Endothelial cell of umbilical vein (primary cell): ENCODE measurements around the gene PROK1. TPM values are rescaled to one million over a fixed set of nuclear protein-coding genes. Genes with fewer than 3 reads are reported as not detected.

ENCODE experiments used
- BruUV-seq: library from RNA; stranded (reverse); fragments of 400-500 nt; replicated peaks from 2 replicates; lab custom pipeline; 2021; lab: Mats Ljungman, UMichigan
- CTCF ChIA-PET: fragments of 300-600, 350-600 bp; sonication (Branson Sonifier 250); formaldehyde crosslinking; loops from one replicate; lab custom pipeline; 2021; ENCODE audit warnings: antibody characterized with exemption, inconsistent platforms; lab: Charles Lee
- POLR2A ChIA-PET: fragments of 300-600, 350-600 bp; sonication (Branson Sonifier 250); formaldehyde crosslinking; loops from one replicate; lab custom pipeline; 2021; ENCODE audit warnings: antibody characterized with exemption, inconsistent platforms; lab: Charles Lee
- DNase-seq: peaks from one replicate; pipeline ENCODE4 v3.0.0-alpha.2; 2011; ENCODE audit warnings: low read depth, low spot score
- FAIRE-seq: peaks from 2 replicates; lab custom pipeline; 2011; peaks lifted over from hg19 to GRCh38; lab: Jason Lieb, UNC
- H2AFZ ChIP-seq: 2 replicates; pipeline ENCODE4 v1.6.0; 2012; ENCODE audit warnings: low read depth, low read length, control low read depth, inconsistent platforms
- H3K27ac ChIP-seq: 2 replicates; pipeline ENCODE4 v1.5.1; 2011; ENCODE audit warnings: low read depth, mild to moderate bottlenecking, control low read depth, low read length, moderate library complexity; ENCODE audit not compliant: insufficient read depth
- H3K27me3 ChIP-seq, 2 experiments: 2 replicates each; pipeline versions ENCODE4 v1.6.0 to v1.6.1; 2011; ENCODE audit warnings: low read length in 2 of 2, mixed read lengths in 1 of 2; ENCODE audit not compliant: control insufficient read depth in 2 of 2, insufficient read depth in 2 of 2
- H3K36me3 ChIP-seq, 2 experiments: 2 replicates in 1 of 2; 3 replicates in 1 of 2; pipeline ENCODE4 v1.5.1; 2011; ENCODE audit warnings: low read length in 2 of 2, mild to moderate bottlenecking in 1 of 2, moderate library complexity in 1 of 2; ENCODE audit not compliant: control insufficient read depth in 2 of 2, insufficient read depth in 2 of 2; ENCODE audit errors: extremely low read depth in 1 of 2
- H3K4me1 ChIP-seq: 3 replicates; pipeline ENCODE4 v1.5.1; 2011; ENCODE audit warnings: mild to moderate bottlenecking, low read length; ENCODE audit not compliant: control insufficient read depth, insufficient read depth; ENCODE audit errors: extremely low read depth
- H3K4me2 ChIP-seq: 2 replicates; pipeline ENCODE4 v1.6.1; 2011; ENCODE audit warnings: low read length, control low read depth, mixed read lengths; ENCODE audit not compliant: insufficient read depth
- H3K4me3 ChIP-seq, 3 experiments: fragments of 200-600 bp in 1 of 3; sonication (generic), shearing (Covaris generic) in 1 of 3; replicated peaks in 1 of 3; 2 replicates each; pipeline ENCODE4 v1.5.1; 2011 to 2016; ENCODE audit warnings: control low read depth in 3 of 3, low read length in 3 of 3, mild to moderate bottlenecking in 2 of 3, inconsistent platforms in 1 of 3, low read depth in 1 of 3, moderate library complexity in 1 of 3; ENCODE audit not compliant: insufficient read depth in 1 of 3
- H3K79me2 ChIP-seq: 2 replicates; pipeline ENCODE4 v1.6.0; 2012; ENCODE audit warnings: low read length, inconsistent platforms; ENCODE audit not compliant: control insufficient read depth, insufficient read depth
- H3K9ac ChIP-seq: replicated peaks from 2 replicates; pipeline ENCODE3; 2011; ENCODE audit warnings: low read length, control low read depth; ENCODE audit not compliant: insufficient read depth; ENCODE audit errors: extremely low read depth
- H3K9me1 ChIP-seq: replicated peaks from 3 replicates; pipeline ENCODE4 v1.6.0; 2011; ENCODE audit warnings: mild to moderate bottlenecking, low read length; ENCODE audit not compliant: control insufficient read depth, insufficient read depth; ENCODE audit errors: extremely low read depth
- H3K9me3 ChIP-seq: replicated peaks from 2 replicates; pipeline ENCODE4 v1.5.1; 2012; ENCODE audit warnings: low read length, inconsistent platforms; ENCODE audit not compliant: control insufficient read depth, insufficient read depth
- H4K20me1 ChIP-seq: replicated peaks from 2 replicates; pipeline ENCODE3; 2011; ENCODE audit warnings: mild to moderate bottlenecking, low read length; ENCODE audit not compliant: control insufficient read depth, insufficient read depth; ENCODE audit errors: extremely low read depth
- EZH2 ChIP-seq: IDR thresholded peaks from 2 replicates; pipeline ENCODE4 v1.6.1; 2012; ENCODE audit warnings: borderline replicate concordance, low read depth, mild to moderate bottlenecking, moderate library complexity, low read length, inconsistent platforms; ENCODE audit not compliant: severe bottlenecking
- FOS ChIP-seq: IDR thresholded peaks from 2 replicates; pipeline ENCODE4 v1.6.1; 2011; ENCODE audit warnings: mild to moderate bottlenecking, low read length, moderate library complexity, borderline replicate concordance; ENCODE audit not compliant: insufficient read depth
- GATA2 ChIP-seq: IDR thresholded peaks from 2 replicates; pipeline ENCODE4 v1.7.0; 2011; ENCODE audit warnings: low read depth, mild to moderate bottlenecking, moderate library complexity, mixed read lengths, low read length; ENCODE audit not compliant: insufficient read length, insufficient read depth
- JUN ChIP-seq: IDR thresholded peaks from 2 replicates; pipeline ENCODE4 v1.6.1; 2011; ENCODE audit warnings: borderline replicate concordance, low read depth; ENCODE audit not compliant: insufficient read length, insufficient read depth
- MYC ChIP-seq: IDR thresholded peaks from one replicate; pipeline ENCODE4 v1.6.1; 2011; ENCODE audit warnings: mild to moderate bottlenecking, low read depth, low read length
- POLR2AphosphoS5 ChIP-seq: IDR thresholded peaks from 2 replicates; pipeline ENCODE4 v1.6.1; 2012; ENCODE audit warnings: low read depth, mild to moderate bottlenecking, control low read depth, low read length, moderate library complexity; ENCODE audit not compliant: insufficient read depth
- dilution Hi-C: fragments of 300-500 bp; cut with MboI; formaldehyde crosslinking; loops from one replicate; pipeline ENCODE4 v1.15.0; 2019; ENCODE audit warnings: low sequenced_read_pairs; ENCODE audit not compliant: extremely low pct_ligation_motif_present
- intact Hi-C: fragments of 100-400 bp; cut with micrococcal nuclease; formaldehyde crosslinking; loops from one replicate; pipeline ENCODE4 v1.10.0; 2022
- polyA plus RNA-seq, 4 experiments: library from polyadenylated mRNA; depleted of rRNA in 3 of 4; stranded (reverse) in 3 of 4; unstranded in 1 of 4; fragments of >200 nt; gene quantifications; 2 replicates each; pipeline versions ENCODE4 v1.2.1 to v1.2.3, GENCODE V29; 2011 to 2012; ENCODE audit warnings: missing spikeins in 1 of 4
- total RNA-seq: library from RNA; stranded (reverse); gene quantifications from 2 replicates; pipeline ENCODE4 v1.2.3, GENCODE V29; 2021
- TF ChIP-seq, protein P1 (sequence below), 2 donors: IDR thresholded peaks; 1 replicate in 1 of 2; 2 replicates in 1 of 2; pipeline ENCODE4 v1.5.1; 2011; ENCODE audit warnings: low read length in 2 of 2, mild to moderate bottlenecking in 2 of 2, moderate library complexity in 2 of 2, control low read depth in 1 of 2, inconsistent platforms in 1 of 2, low read depth in 1 of 2; ENCODE audit not compliant: insufficient read depth in 1 of 2; ENCODE audit errors: extremely low read depth in 1 of 2

PROK1 gene
- total and polyA plus RNA-seq, 2 donors (not counting 3 experiments of a cell fraction or from before 2014, with no cell fraction given) = not detected

DNA sequence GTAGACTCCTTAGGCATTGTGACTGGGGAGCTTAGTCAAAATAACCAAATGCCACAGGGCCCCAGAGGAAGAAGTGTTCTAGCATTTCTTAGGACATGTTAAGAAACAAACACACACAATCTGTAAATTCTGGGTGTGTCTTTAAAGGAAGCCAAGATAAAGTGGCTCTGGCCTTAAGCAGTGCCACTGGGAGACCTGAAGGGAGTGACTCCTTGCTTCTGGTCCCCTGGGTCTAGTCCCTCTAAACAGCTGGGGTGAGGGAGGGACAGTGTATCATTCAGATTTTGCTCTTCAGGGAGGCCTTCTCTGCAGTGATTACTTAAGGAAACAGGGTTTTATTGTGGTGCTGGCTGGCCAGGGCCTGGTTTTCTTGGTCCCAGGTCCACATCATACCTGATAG lies 9.1 kb upstream of the PROK1 start:
- Histone ChIP-seq H3K4me3 (no peak overlapping the region), H3K9me3 (no peaks in the 10 kb centered on the region), H3K36me3 (no peaks in the 10 kb centered on the region), H3K4me1 (no peaks in the 10 kb centered on the region), H3K79me2 (no peaks in the 10 kb centered on the region), H3K27ac (no peak overlapping the region), H3K27me3 (peaks cover 6 to 7% of the 10 kb centered on the region in 2 experiments), H3K9me1 (no peaks in the 10 kb centered on the region), H3K9ac (no peak overlapping the region), H2AFZ (no peak overlapping the region), H3K4me2 (no peak overlapping the region), H4K20me1 (no peaks in the 10 kb centered on the region)
- FAIRE-seq (no peak), DNase-seq (no peak)
- ChIA-PET CTCF (interaction anchor here (1.3 to 1.8 kb wide), 2 partner anchors 18 to 234 kb away, joined by 5 to 6 read pairs; no protein-coding TSS in a partner anchor), POLR2A (no interaction called here)
- dilution Hi-C loops (no loop called here), intact Hi-C loops (no loop called here)
- no TSS peak for BruUV-seq
- TF ChIP-seq, protein P1, sequence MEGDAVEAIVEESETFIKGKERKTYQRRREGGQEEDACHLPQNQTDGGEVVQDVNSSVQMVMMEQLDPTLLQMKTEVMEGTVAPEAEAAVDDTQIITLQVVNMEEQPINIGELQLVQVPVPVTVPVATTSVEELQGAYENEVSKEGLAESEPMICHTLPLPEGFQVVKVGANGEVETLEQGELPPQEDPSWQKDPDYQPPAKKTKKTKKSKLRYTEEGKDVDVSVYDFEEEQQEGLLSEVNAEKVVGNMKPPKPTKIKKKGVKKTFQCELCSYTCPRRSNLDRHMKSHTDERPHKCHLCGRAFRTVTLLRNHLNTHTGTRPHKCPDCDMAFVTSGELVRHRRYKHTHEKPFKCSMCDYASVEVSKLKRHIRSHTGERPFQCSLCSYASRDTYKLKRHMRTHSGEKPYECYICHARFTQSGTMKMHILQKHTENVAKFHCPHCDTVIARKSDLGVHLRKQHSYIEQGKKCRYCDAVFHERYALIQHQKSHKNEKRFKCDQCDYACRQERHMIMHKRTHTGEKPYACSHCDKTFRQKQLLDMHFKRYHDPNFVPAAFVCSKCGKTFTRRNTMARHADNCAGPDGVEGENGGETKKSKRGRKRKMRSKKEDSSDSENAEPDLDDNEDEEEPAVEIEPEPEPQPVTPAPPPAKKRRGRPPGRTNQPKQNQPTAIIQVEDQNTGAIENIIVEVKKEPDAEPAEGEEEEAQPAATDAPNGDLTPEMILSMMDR (IDR thresholded peaks at IDR 0.05; ENCODE audit: extremely low read depth in 1 of 2, insufficient read depth in 1 of 2, low read depth in 1 of 2, low read length in 2 of 2) = no peak
- TF ChIP-seq JUN (no peak), POLR2AphosphoS5 (no peak), FOS (no peak), MYC (no peak), EZH2 (no peak), GATA2 (no peak)
